UCSD-AML1 (cell line): ENCODE results near the gene AJAP1.

Source experiments
- DNase-seq: peaks from one replicate; lab custom pipeline; 2025; ENCODE audit not compliant: unreplicated experiment; lab: John Stamatoyannopoulos, UW

AJAP1 gene

GRCh38 chr1:4768553-4768952 is 114.1 kb downstream of the AJAP1 start:
- DNase-seq = no peak

GRCh38 chr1:4769516-4770280 is 115.3 kb downstream of the AJAP1 start:
- DNase-seq = no peak

GRCh38 chr1:4770713-4771112 is 116.3 kb downstream of the AJAP1 start:
- DNase-seq = no peak

GRCh38 chr1:4771267-4771666 is 116.9 kb downstream of the AJAP1 start:
- no peak for DNase-seq

- DNase-seq = no peak
These were observed 117.3 kb downstream of the AJAP1 start for GRCh38 chr1:4771721-4772120.

GRCh38 chr1:4772294-4773010 is 118.0 kb downstream of the AJAP1 start:
- no peak for DNase-seq

GRCh38 chr1:4773226-4773625 is 118.8 kb downstream of the AJAP1 start:
- DNase-seq = no peak

GRCh38 chr1:4775506-4775905 is 121.1 kb downstream of the AJAP1 start:
- DNase-seq = no peak

- DNase-seq = no peak
These were observed 123.6 kb downstream of the AJAP1 start for GRCh38 chr1:4778056-4778455.

GRCh38 chr1:4781646-4782045 is 127.2 kb downstream of the AJAP1 start:
- DNase-seq = no peak

GRCh38 chr1:4784761-4785160 is 130.4 kb downstream of the AJAP1 start:
- no peak for DNase-seq

GRCh38 chr1:4786055-4786454 is 131.6 kb downstream of the AJAP1 start:
- no peak for DNase-seq

- no peak for DNase-seq
These were observed 133.1 kb downstream of the AJAP1 start for GRCh38 chr1:4787551-4787950.

- DNase-seq = no peak
These were observed 138.2 kb downstream of the AJAP1 start for GRCh38 chr1:4792565-4792964.

- DNase-seq = no peak
These were observed 139.8 kb downstream of the AJAP1 start for GRCh38 chr1:4794020-4794780.

GRCh38 chr1:4796161-4797015 is 142.0 kb downstream of the AJAP1 start:
- no peak for DNase-seq

GRCh38 chr1:4797016-4797410 is 142.6 kb downstream of the AJAP1 start:
- no peak for DNase-seq

- no peak for DNase-seq
These were observed 143.0 kb downstream of the AJAP1 start for GRCh38 chr1:4797429-4797828.

- DNase-seq = no peak
These were observed 146.9 kb downstream of the AJAP1 start for GRCh38 chr1:4801192-4801924.

GRCh38 chr1:4802024-4802423 is 147.6 kb downstream of the AJAP1 start:
- no peak for DNase-seq
